GM21786 (cell line): ENCODE results near the gene MROH2B.
"Not testable (repeated sequence)": the region's sequence is repeated elsewhere in the genome, so short reads cannot be mapped to it uniquely, and the experiment has no call there.

Source experiments
- ATAC-seq: cut with Tn5 transposase; IDR thresholded peaks from one replicate; pipeline ENCODE4 v1.9.1; 2021; ENCODE audit not compliant: unreplicated experiment

Gene MROH2B

GRCh38 chr5:41032973-41033372, 38.2 kb downstream of the MROH2B start:
- ATAC-seq, result no peak

DNA sequence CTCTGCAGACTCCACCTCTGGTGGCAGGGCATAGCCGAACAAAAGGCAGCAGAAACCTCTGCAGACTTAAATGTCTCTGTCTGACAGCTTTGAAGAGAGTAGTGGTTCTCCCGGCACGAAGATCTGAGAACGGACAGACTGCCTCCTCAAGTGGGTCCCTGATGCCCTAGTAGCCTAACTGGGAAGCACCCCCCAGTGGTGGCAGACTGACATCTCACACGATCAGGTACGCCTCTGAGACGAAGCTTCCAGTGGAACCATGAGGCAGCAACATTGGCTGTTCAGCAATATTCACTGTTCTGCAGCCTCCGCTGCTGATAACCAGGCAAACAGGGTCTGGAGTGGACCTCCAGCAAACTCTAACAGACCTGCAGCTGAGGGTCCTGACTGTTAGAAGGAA, 48.5 kb downstream of the MROH2B start:
- not testable (repeated sequence) for ATAC-seq

- ATAC-seq, result no peak
Measured at GRCh38 chr5:41012318-41012717, 58.8 kb downstream of the MROH2B start.

GRCh38 chr5:41010572-41010971, 60.6 kb downstream of the MROH2B start:
- ATAC-seq, result no peak

DNA sequence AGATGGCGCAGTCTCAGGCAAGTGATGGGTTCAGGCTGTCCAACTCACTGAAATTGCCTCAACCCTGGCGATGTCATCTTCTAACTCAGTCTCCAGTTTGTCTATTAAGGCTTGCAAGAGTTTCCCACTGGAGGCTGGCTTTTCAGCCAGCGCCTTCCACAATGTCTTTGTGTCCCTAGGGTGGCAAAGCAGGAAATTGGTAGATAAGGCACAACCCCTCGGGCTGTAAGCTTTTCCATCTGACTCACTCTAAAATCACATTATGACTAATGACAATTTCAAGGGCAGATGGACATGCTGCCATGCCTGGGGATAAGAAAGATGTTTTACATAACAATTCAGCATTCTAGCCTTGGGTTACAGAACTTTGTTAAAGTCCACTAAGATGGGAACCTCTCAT, 61.9 kb downstream of the MROH2B start:
- ATAC-seq, result no peak

GRCh38 chr5:41004931-41005330, 66.2 kb downstream of the MROH2B start:
- ATAC-seq, result no peak

GRCh38 chr5:41003670-41004376, 67.3 kb downstream of the MROH2B start:
- ATAC-seq, result no peak

- ATAC-seq, result no peak
Measured at GRCh38 chr5:40999966-41000365, 71.2 kb downstream of the MROH2B start.

DNA sequence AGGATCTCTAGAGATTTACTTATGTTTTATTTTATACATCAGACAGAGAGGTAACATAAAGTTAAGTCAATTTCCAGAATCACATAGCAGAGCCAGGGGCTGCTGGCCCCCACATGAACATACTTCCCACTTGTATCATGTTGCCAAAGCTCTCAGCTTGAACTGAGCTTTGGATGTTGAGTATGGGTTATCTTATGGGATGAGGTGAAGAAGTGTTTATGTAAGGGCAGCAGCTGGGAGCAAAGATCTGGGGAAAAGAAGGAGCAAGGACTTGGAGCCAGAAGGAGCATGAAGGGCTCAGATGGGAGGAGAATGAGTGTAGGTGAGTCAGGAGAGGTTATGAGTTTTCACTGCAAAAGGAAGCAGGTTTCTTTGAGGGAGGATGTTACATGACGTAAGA, 72.0 kb downstream of the MROH2B start:
- no peak for ATAC-seq

GRCh38 chr5:40995801-40996586, 75.1 kb downstream of the MROH2B start:
- ATAC-seq, result no peak

- ATAC-seq, result no peak
Measured at GRCh38 chr5:40991981-40992559, 79.1 kb downstream of the MROH2B start.

- no peak for ATAC-seq
Measured at GRCh38 chr5:40991168-40991980, 79.8 kb downstream of the MROH2B start.

- no peak for ATAC-seq
Measured at GRCh38 chr5:40988746-40989510, 82.2 kb downstream of the MROH2B start.

DNA sequence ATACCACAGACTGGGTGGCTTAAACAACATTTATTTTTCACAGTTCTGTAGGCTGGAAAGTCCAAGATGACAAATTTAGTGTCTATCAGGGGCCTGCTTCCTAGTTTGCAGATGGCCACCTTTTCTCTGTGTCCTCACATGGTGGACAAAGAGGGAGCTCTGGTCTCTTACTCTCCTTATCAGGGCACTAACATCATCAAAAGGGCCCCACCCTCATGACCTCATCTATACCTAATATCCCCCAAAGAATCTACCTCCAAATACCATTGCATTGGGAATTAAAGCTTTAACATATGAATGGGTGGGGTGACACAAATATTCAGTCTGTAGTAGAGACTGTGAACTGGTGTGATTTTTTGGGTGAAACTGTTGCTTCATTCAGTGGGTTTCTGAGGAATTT, 83.8 kb downstream of the MROH2B start:
- no peak for ATAC-seq

- ATAC-seq, result no peak
Measured at GRCh38 chr5:40986666-40987065, 84.5 kb downstream of the MROH2B start.

DNA sequence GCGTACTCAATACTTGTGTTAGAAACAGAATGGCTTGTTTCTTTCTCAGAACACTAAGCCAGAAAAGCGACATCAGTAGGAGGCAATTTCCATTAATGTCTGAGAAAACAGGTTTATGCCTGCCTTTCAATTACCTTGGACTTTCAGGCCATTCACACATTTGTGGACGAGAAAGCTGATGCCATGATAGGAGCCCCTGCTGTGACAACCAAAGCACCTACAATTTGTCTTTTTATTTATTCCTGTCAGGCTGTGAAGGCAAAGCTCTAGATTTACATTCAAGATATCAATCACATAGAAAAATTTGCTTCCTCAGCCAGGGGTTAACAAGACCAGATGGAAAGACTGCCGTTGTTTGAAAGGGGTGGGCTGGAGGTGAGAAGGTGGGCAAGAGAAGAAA, 85.6 kb downstream of the MROH2B start:
- no peak for ATAC-seq

DNA sequence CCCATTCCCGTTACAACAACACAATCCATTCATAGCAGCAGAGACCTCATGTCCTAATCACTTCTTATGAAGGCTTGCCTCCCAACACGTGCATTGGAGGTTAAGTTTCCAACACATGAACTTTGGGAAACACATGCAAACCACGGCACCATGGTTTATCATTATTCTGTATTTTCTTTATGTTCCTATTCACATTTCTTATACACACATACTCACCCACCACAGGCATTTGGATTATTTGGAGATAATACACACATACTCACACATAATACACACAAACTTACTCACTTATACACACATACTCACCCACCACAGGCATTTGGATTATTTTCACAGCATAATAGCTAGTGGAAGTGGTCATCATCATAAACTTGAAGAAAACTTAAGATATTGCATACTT, 86.3 kb downstream of the MROH2B start:
- ATAC-seq, result no peak

- ATAC-seq, result no peak
Measured at GRCh38 chr5:40983781-40984180, 87.4 kb downstream of the MROH2B start.

DNA sequence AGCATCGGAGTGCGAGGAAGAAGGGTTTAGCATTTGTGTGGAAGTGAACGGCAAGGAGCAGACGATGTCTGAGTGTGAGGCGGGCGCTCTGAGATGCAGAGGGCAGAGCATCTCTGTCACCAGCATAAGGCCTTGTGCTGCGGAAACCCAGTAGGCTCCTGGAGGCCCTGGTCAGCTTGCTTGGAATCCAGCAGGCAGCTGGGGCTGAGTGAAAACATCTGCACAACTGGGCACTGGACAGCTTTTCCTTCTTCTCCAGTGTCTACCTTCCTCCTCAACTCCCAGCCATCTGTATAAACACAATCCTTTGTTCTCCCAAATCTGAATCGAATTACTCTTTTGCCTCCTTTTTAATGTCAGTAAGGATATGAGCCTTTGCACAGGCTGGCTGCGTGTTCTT, 89.7 kb downstream of the MROH2B start:
- no peak for ATAC-seq

DNA sequence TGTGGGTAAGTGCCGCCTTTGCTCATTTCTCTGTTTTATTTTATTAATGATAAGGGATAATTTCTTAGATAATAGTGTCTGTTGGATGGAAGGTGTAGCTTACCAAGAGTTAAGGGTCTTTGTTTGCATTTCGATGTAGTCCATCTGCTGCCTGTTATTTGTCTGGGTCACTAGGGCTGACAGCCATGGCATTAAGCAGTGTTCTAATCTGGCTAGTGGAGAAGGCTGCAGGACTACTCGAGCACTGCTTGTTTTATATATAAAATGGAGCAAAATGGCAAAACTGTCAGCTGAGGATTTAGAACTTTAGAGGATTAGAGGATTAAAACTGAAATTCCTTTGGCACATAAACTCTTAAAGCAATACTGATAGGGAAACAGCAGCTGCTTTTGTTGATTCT, 94.3 kb downstream of the MROH2B start:
- no peak for ATAC-seq

DNA sequence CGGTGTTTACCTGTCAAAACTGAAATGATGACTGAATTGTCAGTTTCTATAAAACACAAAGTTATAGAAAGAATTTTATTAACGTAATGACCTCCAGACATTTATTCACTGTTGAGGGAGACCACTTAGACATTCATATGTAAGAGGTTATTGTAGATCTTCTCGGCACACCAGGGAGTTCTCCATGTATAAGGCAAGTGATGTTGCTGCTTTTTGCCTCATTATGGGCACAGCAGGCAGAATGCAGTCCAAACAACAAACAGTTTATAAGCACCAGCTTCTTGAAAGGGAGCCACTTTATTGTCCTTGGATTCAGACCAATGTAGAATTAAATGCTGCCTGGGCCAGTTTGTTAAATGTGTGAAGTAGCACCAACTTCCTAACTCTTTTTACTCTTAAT, 95.1 kb downstream of the MROH2B start:
- no peak for ATAC-seq
